B cell (primary cell): ENCODE data around the gene ALKBH3.

Experiments
- EZH2 ChIP-seq: IDR thresholded peaks from 2 replicates; pipeline ENCODE4 v1.6.1; 2012; ENCODE audit warnings: borderline replicate concordance, low read depth, mild to moderate bottlenecking, moderate library complexity, low read length; ENCODE audit not compliant: insufficient read depth, poor library complexity, severe bottlenecking
- TF ChIP-seq, protein P1 (sequence below): fragments of 200-600 bp; IDR thresholded peaks from one replicate; pipeline ENCODE4 v1.8.0; 2022; ENCODE audit warnings: antibody characterized with exemption, mild to moderate bottlenecking

DNA sequence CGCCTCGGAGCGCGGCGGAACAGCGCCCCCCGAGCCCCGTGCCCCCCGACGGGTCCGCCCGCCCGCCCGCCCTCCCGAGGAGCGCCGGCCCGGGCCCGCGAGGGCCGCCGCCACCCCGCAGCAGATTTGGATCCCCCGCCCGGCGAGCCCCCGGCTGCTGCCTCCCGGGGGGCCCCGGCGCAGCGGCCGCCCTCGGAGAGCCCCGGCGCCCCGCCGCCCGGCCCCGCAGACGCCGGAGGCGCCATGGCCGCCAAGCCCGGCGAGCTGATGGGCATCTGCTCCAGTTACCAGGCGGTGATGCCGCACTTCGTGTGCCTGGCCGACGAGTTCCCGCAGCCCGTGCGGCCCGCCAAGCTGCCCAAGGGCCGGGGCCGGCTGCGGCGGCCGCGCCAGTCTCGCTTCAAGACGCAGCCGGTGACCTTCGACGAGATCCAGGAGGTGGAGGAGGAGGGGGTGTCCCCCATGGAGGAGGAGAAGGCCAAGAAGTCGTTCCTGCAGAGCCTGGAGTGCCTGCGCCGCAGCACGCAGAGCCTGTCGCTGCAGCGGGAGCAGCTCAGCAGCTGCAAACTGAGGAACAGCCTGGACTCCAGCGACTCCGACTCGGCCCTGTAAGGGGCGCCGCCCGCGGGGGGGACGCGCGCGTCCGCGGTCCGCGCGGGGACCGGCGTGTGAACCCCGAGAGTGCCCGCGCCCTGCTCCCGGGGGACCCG is 62.2 kb downstream of the ALKBH3 start:
- TF ChIP-seq, protein P1, sequence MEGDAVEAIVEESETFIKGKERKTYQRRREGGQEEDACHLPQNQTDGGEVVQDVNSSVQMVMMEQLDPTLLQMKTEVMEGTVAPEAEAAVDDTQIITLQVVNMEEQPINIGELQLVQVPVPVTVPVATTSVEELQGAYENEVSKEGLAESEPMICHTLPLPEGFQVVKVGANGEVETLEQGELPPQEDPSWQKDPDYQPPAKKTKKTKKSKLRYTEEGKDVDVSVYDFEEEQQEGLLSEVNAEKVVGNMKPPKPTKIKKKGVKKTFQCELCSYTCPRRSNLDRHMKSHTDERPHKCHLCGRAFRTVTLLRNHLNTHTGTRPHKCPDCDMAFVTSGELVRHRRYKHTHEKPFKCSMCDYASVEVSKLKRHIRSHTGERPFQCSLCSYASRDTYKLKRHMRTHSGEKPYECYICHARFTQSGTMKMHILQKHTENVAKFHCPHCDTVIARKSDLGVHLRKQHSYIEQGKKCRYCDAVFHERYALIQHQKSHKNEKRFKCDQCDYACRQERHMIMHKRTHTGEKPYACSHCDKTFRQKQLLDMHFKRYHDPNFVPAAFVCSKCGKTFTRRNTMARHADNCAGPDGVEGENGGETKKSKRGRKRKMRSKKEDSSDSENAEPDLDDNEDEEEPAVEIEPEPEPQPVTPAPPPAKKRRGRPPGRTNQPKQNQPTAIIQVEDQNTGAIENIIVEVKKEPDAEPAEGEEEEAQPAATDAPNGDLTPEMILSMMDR: no peak
- no peak for TF ChIP-seq EZH2
